CD4-positive, alpha-beta T cell (primary cell): ENCODE measurements around the gene TUBG1. TPM values are rescaled to one million over a fixed set of nuclear protein-coding genes. Genes with fewer than 3 reads are reported as not detected.

Experiments used
- ATAC-seq: fragments of 200-7000 bp; cut with Tn5 transposase; one replicate; pipeline ENCODE4 v1.10.0; 2022; ENCODE audit warnings: mild to moderate bottlenecking; ENCODE audit not compliant: poor library complexity
- CTCF ChIA-PET: fragments of 350-600 bp; sonication (Branson Sonifier 250); formaldehyde crosslinking; loops from one replicate; lab custom pipeline; 2021; ENCODE audit warnings: antibody characterized with exemption, inconsistent platforms; lab: Charles Lee
- POLR2A ChIA-PET: fragments of 350-600 bp; sonication (Branson Sonifier 250); formaldehyde crosslinking; loops from one replicate; lab custom pipeline; 2021; ENCODE audit warnings: antibody characterized with exemption, inconsistent platforms; lab: Charles Lee
- DNase-seq, 14 experiments: peaks; one replicate each; pipeline ENCODE4 v3.0.0-alpha.2; 2013 to 2020; ENCODE audit warnings: mixed read lengths in 2 of 14
- H3K27ac ChIP-seq, 2 donors: one replicate each; pipeline versions ENCODE4 v1.5.1 to v1.7.0; 2013; ENCODE audit warnings: low read length in 2 of 2, low read depth in 1 of 2, mild to moderate bottlenecking in 1 of 2
- H3K27me3 ChIP-seq, 2 experiments: 1 replicate in 1 of 2; 2 replicates in 1 of 2; pipeline versions ENCODE4 v1.6.1 to v1.7.0; 2013; ENCODE audit warnings: low read length in 2 of 2, control low read depth in 1 of 2, mild to moderate bottlenecking in 1 of 2, moderate library complexity in 1 of 2; ENCODE audit not compliant: insufficient read depth in 2 of 2, control insufficient read depth in 1 of 2
- H3K36me3 ChIP-seq: one replicate; pipeline ENCODE4 v1.6.1; 2013; ENCODE audit warnings: low read length, control low read depth; ENCODE audit not compliant: insufficient read depth
- H3K4me1 ChIP-seq: one replicate; pipeline ENCODE4 v1.6.1; 2013; ENCODE audit warnings: low read length, control low read depth; ENCODE audit not compliant: insufficient read depth
- H3K4me3 ChIP-seq: one replicate; pipeline ENCODE4 v1.5.1; 2013; ENCODE audit warnings: mild to moderate bottlenecking, low read length, moderate library complexity
- H3K9me3 ChIP-seq, 2 experiments: 1 replicate in 1 of 2; 2 replicates in 1 of 2; pipeline versions ENCODE4 v1.6.1 to v1.7.0; 2013; ENCODE audit warnings: low read length in 2 of 2, mild to moderate bottlenecking in 2 of 2, control low read depth in 1 of 2, moderate library complexity in 1 of 2; ENCODE audit not compliant: control insufficient read depth in 1 of 2, insufficient read depth in 1 of 2
- H3K27ac Mint-ChIP-seq: one replicate; pipeline ENCODE4 v1.8.0; 2020; ENCODE audit warnings: mixed read lengths
- H3K27me3 Mint-ChIP-seq: one replicate; pipeline ENCODE4 v1.8.0; 2021; ENCODE audit warnings: mixed read lengths
- H3K36me3 Mint-ChIP-seq: one replicate; pipeline ENCODE4 v1.8.0; 2021; ENCODE audit warnings: low read depth, mixed read lengths
- H3K4me1 Mint-ChIP-seq: one replicate; pipeline ENCODE4 v1.8.0; 2021; ENCODE audit warnings: low read depth, mixed read lengths
- H3K4me3 Mint-ChIP-seq: one replicate; pipeline ENCODE4 v1.8.0; 2020; ENCODE audit warnings: mild to moderate bottlenecking, mixed read lengths
- H3K9me3 Mint-ChIP-seq: one replicate; pipeline ENCODE4 v1.8.0; 2020; ENCODE audit warnings: mixed read lengths
- CTCF ChIP-seq: fragments of 200-600 bp; IDR thresholded peaks from one replicate; pipeline ENCODE4 v1.8.0; 2022; ENCODE audit warnings: antibody characterized with exemption, mild to moderate bottlenecking
- intact Hi-C, 2 experiments: fragments of 100-400 bp; cut with DNase I in 1 of 2; cut with micrococcal nuclease in 1 of 2; formaldehyde crosslinking; loops; one replicate each; pipeline versions ENCODE4 v1.15.1 to v1.9.0; 2023 to 2025; cut with DNase I, micrococcal nuclease
- total RNA-seq, 174 experiments: library from RNA in 2 of 174; stranded (reverse) in 2 of 174; gene quantifications; one replicate each; pipeline ENCODE4 v1.2.3 and lab custom pipeline; 2021 to 2026

TUBG1 gene
- total RNA-seq, 2 experiments from 2014 or later, result 7.3 to 8.5 TPM

GRCh38 chr17:42563950-42564349 is 45.5 kb upstream of the TUBG1 start:
- Mint-ChIP-seq H3K27ac (peak overlapping the region; percentile 96), H3K36me3 (peaks cover 56% of the 10 kb centered on the region), H3K27me3 (no peaks in the 10 kb centered on the region), H3K4me3 (peak overlapping the region; percentile 90), H3K4me1 (peaks cover 39% of the 10 kb centered on the region), H3K9me3 (no peaks in the 10 kb centered on the region)
- ATAC-seq, result no peak
- peaks cover 64% of the 10 kb centered on the region for H3K4me1 ChIP-seq
- peak in 1 of 14 experiments; percentile 16 for DNase-seq
- H3K36me3 ChIP-seq, result peaks cover 39% of the 10 kb centered on the region
- CTCF ChIA-PET, result no interaction called here
- H3K27ac ChIP-seq, result no peak overlapping the region
- H3K27me3 ChIP-seq, result no peaks in the 10 kb centered on the region
- no peaks in the 10 kb centered on the region for H3K9me3 ChIP-seq
- no peak overlapping the region for H3K4me3 ChIP-seq
- TF ChIP-seq CTCF, result no peak
- intact Hi-C loops, result loop anchor here in 1 of 2 experiments (2.0 kb wide), 1 partner anchor 27 kb away; the partner anchor contains the start of gene NAGLU
- POLR2A ChIA-PET, result interaction anchor here (1.7 kb wide), 1 partner anchor 9 kb away, joined by 9 read pairs; no protein-coding TSS in a partner anchor

- Mint-ChIP-seq H3K4me3 (peak overlapping the region; percentile 90), H3K36me3 (peaks cover 66% of the 10 kb centered on the region), H3K27ac (peak overlapping the region; percentile 96), H3K4me1 (peaks cover 47% of the 10 kb centered on the region), H3K9me3 (no peaks in the 10 kb centered on the region), H3K27me3 (no peaks in the 10 kb centered on the region)
- ChIA-PET CTCF (interaction anchor here (0.5 to 1.4 kb wide), 2 partner anchors 14 to 832 kb away, joined by 3 to 4 read pairs; no protein-coding TSS in a partner anchor), POLR2A (interaction anchor here (0.9 to 1.1 kb wide), 2 partner anchors 11 to 44 kb away, joined by 3 read pairs; partner anchors contain the start of genes RETREG3 and TUBG1)
- TF ChIP-seq CTCF, result no peak
- peaks cover 69% of the 10 kb centered on the region for H3K4me1 ChIP-seq
- peaks cover 49% of the 10 kb centered on the region for H3K36me3 ChIP-seq
- H3K9me3 ChIP-seq, result no peaks in the 10 kb centered on the region
- DNase-seq (no peak), ATAC-seq (no peak)
- intact Hi-C loops, result no loop called here
- no peaks in the 10 kb centered on the region for H3K27me3 ChIP-seq
- H3K4me3 ChIP-seq, result no peak overlapping the region
- H3K27ac ChIP-seq, result no peak overlapping the region
Observed at GRCh38 chr17:42564815-42565522, 44.5 kb upstream of the TUBG1 start.

GRCh38 chr17:42565523-42566214 is 43.8 kb upstream of the TUBG1 start:
- no peaks in the 10 kb centered on the region for H3K9me3 Mint-ChIP-seq
- Histone ChIP-seq H3K27me3 (no peaks in the 10 kb centered on the region), H3K27ac (peak overlapping the region; percentile 81 to 86), H3K4me1 (peaks cover 71% of the 10 kb centered on the region), H3K9me3 (no peaks in the 10 kb centered on the region), H3K4me3 (no peak overlapping the region), H3K36me3 (peaks cover 56% of the 10 kb centered on the region)
- peak overlapping the region; percentile 96 for H3K27ac Mint-ChIP-seq
- CTCF ChIA-PET, result interaction anchor here (0.8 to 4.6 kb wide), 3 partner anchors 12 to 198 kb away, joined by 3 to 45 read pairs (median 4); partner anchors contain the start of gene PSMC3IP
- H3K36me3 Mint-ChIP-seq, result peaks cover 73% of the 10 kb centered on the region
- H3K4me3 Mint-ChIP-seq, result peak overlapping the region; percentile 97
- DNase-seq, result peak in 1 of 14 experiments; percentile 35
- peaks cover 47% of the 10 kb centered on the region for H3K4me1 Mint-ChIP-seq
- intact Hi-C loops, result loop anchor here in 1 of 2 experiments (2.0 kb wide), 1 partner anchor 43 kb away; the partner anchor contains the start of genes RETREG3 and TUBG1
- no peak for TF ChIP-seq CTCF
- no peaks in the 10 kb centered on the region for H3K27me3 Mint-ChIP-seq
- ATAC-seq, result no peak
- POLR2A ChIA-PET, result interaction anchor here (0.9 to 2.6 kb wide), 6 partner anchors 11 to 177 kb away, joined by 3 to 26 read pairs (median 6); partner anchors contain the start of genes PSMC3IP, RETREG3, STAT3 and TUBG1
